Body of pancreas (tissue), 4 donors: Measurements from ENCODE around the gene URB1. TPM values are rescaled to one million over a fixed set of nuclear protein-coding genes. Genes with fewer than 3 reads are reported as not detected.
A peak's percentile ranks its signal among the peaks of the same experiment; 100 is the strongest.

ENCODE experiments used
- ATAC-seq: fragments of 150-250 bp; one replicate; pipeline ENCODE4 v1.9.1; 2016
- DNase-seq, 4 donors: peaks; one replicate each; pipeline ENCODE4 v3.0.0-alpha.2; 2019
- H3K27ac ChIP-seq, 4 donors: fragments of 200-600 bp; sonication (generic); 1 replicate in 3 of 4; 2 replicates in 1 of 4; pipeline versions ENCODE4 v1.5.1 to v1.6.1; 2016 to 2019; ENCODE audit warnings: mild to moderate bottlenecking in 1 of 4, mixed read lengths in 1 of 4, moderate library complexity in 1 of 4
- H3K27me3 ChIP-seq, 2 donors: fragments of 200-600 bp; sonication (generic); one replicate each; pipeline ENCODE4 v1.6.0; 2016; ENCODE audit warnings: mild to moderate bottlenecking in 1 of 2
- H3K36me3 ChIP-seq, 2 donors: fragments of 200-600 bp; sonication (generic); replicated peaks in 1 of 2; 2 replicates each; pipeline ENCODE4 v1.5.1; 2016; ENCODE audit warnings: low read depth in 2 of 2; ENCODE audit not compliant: insufficient read depth in 1 of 2
- H3K4me1 ChIP-seq: fragments of 200-600 bp; sonication (generic); one replicate; pipeline ENCODE4 v1.6.0; 2016
- H3K4me3 ChIP-seq, 2 donors: fragments of 200-600 bp; sonication (generic); 1 replicate in 1 of 2; 2 replicates in 1 of 2; pipeline ENCODE4 v1.5.1; 2016 to 2019
- H3K9me3 ChIP-seq, 3 donors: fragments of 200-600 bp; sonication (generic); 1 replicate in 2 of 3; 2 replicates in 1 of 3; pipeline ENCODE4 v1.5.1; 2016
- POLR2A ChIP-seq, 3 donors: fragments of 450-650 bp; IDR thresholded peaks; one replicate each; pipeline ENCODE4 v1.6.1; 2016; ENCODE audit warnings: antibody characterized with exemption in 3 of 3, mild to moderate bottlenecking in 2 of 3
- WGBS, 2 donors: methylation state at CpG; one replicate each; pipeline ENCODE4 v1.1.5; 2017; 5-methylcytosine and 5-hydroxymethylcytosine counted together
- intact Hi-C: fragments of 100-400 bp; cut with DNase I; formaldehyde crosslinking; loops from one replicate; pipeline ENCODE4 v1.15.1; 2023
- total RNA-seq, 2 donors: library from RNA; depleted of rRNA; stranded (reverse); fragments of >200 nt; gene quantifications; one replicate each; pipeline ENCODE4 v1.1.0, GENCODE V29; 2016
- TF ChIP-seq, protein P1 (sequence below), 7 experiments: fragments of 450-650 bp in 4 of 7; fragments of 200-600 bp in 3 of 7; sonication (generic) in 3 of 7; IDR thresholded peaks; one replicate each; pipeline ENCODE4 v1.5.1; 2016 to 2019; ENCODE audit warnings: antibody characterized with exemption in 7 of 7

URB1 gene
- total RNA-seq, 2 donors from 2014 or later: 10.1 to 11.2 TPM

DNA sequence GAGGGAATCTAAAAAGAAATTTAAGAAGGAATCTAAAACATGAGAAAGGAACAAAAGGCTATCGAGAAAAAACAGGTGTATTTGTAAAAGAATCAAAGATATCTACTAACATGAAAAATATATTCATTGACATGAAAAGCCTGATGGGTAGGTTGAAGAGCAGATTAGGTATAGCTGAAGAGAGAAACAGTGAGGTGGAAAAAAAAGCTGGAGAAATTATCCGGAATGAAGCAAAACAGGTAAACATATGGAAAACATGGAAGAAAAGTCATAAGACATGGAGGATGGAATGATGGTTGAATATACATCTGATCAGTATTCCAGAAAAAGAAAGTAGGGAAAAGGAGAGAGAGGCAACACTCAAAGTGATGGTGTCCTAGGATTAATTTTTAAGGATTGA lies 29.3 kb upstream of the URB1 start:
- Histone ChIP-seq H3K9me3 (no peaks in the 10 kb centered on the region), H3K4me3 (no peak overlapping the region), H3K27ac (no peak overlapping the region), H3K4me1 (peaks cover 3% of the 10 kb centered on the region), H3K27me3 (no peaks in the 10 kb centered on the region), H3K36me3 (no peaks in the 10 kb centered on the region)
- intact Hi-C loops: no loop called here
- WGBS, 2 donors: 100% methylated on average over 2 of the region's 2 CpGs
- no peak for ATAC-seq
- TF ChIP-seq POLR2A (IDR thresholded peaks at IDR 0.05): no peak
- TF ChIP-seq, protein P1, sequence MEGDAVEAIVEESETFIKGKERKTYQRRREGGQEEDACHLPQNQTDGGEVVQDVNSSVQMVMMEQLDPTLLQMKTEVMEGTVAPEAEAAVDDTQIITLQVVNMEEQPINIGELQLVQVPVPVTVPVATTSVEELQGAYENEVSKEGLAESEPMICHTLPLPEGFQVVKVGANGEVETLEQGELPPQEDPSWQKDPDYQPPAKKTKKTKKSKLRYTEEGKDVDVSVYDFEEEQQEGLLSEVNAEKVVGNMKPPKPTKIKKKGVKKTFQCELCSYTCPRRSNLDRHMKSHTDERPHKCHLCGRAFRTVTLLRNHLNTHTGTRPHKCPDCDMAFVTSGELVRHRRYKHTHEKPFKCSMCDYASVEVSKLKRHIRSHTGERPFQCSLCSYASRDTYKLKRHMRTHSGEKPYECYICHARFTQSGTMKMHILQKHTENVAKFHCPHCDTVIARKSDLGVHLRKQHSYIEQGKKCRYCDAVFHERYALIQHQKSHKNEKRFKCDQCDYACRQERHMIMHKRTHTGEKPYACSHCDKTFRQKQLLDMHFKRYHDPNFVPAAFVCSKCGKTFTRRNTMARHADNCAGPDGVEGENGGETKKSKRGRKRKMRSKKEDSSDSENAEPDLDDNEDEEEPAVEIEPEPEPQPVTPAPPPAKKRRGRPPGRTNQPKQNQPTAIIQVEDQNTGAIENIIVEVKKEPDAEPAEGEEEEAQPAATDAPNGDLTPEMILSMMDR (IDR thresholded peaks at IDR 0.05): no peak
- no peak for DNase-seq

DNA sequence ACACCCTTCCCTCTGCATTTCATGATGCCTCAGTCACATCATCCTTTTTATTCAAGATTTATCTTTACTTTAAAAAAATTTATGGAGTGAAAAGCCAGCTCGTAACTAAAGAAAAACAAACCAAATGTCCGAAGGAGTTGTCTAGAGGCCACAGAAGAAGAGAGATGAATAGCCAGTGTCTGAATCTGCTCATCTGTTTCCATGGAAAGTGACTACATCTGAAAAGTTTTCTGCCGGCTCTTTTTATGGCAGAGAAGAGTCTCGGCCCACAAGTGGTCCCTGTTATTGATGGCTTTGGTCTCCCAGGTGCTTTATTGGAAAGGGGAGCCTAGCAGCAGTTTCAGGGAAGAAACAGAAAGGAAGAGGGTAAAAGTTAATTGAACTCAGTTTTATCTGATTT lies 25.3 kb upstream of the URB1 start:
- H3K27me3 ChIP-seq: no peaks in the 10 kb centered on the region
- H3K4me1 ChIP-seq: peaks cover 27% of the 10 kb centered on the region
- TF ChIP-seq POLR2A (IDR thresholded peaks at IDR 0.05): no peak
- TF ChIP-seq, protein P1 (IDR thresholded peaks at IDR 0.05): no peak
- no peak overlapping the region for H3K27ac ChIP-seq
- intact Hi-C loops: no loop called here
- H3K4me3 ChIP-seq: no peak overlapping the region
- H3K36me3 ChIP-seq: no peaks in the 10 kb centered on the region
- WGBS, 2 donors: 77 to 79% methylated on average over 4 of the region's 4 CpGs
- DNase-seq (no peak), ATAC-seq (no peak)
- H3K9me3 ChIP-seq: no peaks in the 10 kb centered on the region

DNA sequence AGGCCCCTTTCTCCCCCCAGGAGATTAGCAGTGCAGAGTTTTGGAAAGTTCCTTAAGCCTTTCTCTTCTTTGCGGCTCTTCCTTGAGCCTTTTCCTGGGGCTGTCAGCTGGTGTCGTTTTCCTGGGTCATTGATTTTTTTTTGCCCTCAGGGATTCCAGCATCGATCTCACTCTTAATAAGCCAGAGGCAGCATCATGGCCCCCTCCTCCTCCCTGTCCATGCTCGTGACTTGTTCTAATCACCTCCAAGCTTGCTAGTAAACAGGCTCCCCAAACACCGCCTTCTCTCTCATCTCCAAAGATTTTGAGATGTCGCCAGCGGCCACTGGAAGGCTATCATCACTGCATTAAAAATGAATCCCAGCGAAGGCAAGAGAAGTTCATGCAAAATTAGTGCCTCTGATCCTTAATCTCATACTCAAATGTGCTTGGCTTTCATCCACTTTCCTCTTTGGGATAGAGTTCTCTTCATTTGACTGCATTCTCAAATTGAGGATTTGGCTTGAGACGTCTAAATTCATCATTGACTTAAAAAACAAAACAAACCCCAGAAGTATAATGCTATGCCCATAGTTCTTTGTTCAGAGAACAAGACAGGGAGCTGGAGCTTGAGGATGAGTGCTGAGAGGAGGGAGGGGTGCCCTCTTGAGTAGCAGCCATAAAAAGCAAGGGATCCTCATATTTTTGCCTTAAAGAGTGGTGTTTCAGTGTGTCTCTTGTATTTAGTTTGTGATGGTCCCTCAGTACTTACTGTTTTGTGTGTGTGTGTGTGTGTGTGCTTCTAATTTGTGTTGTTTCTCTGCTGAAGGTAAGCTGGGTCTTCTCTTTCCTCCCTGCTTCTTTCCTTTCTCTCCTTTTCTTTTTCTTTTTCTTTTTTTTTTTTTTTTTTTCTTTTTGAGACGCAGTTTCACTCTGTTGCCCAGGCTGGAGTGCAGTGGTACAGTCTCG lies 22.9 kb upstream of the URB1 start:
- 68 to 71% methylated on average over 11 of the region's 11 CpGs for WGBS, 2 donors
- ATAC-seq (no peak), DNase-seq (no peak)
- Histone ChIP-seq H3K27me3 (no peaks in the 10 kb centered on the region), H3K36me3 (no peaks in the 10 kb centered on the region), H3K9me3 (no peaks in the 10 kb centered on the region), H3K27ac (peak overlapping the region in 2 of 4 donors; percentile 8 to 21), H3K4me1 (peaks cover 42% of the 10 kb centered on the region), H3K4me3 (no peak overlapping the region)
- TF ChIP-seq, protein P1 (IDR thresholded peaks at IDR 0.05): no peak
- TF ChIP-seq POLR2A (IDR thresholded peaks at IDR 0.05): no peak
- intact Hi-C loops: no loop called here

DNA sequence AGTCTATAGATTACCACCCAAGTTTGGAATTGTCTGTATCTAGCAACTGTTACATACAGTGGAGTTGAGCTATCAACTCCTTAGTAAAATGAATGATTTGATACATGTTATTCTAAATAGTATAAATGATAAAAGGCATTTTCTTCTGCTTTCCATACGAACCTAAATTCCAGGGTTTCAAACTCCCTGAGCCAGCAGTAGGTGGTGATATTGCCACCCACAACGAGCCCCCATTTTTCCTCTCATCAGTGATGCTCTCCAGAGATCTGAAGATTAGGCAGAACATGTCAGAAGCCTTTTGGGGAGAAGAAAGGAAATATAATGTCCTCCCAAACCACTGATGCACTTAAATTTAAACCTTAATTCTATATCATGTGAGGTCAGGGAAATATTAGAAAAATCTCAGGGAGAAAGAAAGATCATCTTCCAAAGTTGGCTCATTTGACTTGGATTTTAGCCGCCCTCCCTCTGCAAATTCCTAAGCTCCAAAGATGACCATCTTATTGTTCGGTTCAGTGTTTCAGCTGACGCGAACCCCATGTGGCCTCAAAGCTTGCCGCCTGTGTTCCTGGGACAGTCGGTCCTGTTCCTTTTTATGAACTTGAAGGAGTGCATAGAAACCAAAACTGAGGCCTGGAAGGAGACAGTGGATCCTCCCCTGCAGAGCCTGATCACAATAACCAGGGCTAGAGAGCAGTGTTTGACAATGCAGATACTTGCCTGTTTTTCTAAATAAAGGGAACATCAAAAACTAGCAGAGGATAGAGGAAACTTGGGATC lies 22.0 kb upstream of the URB1 start:
- DNase-seq (no peak), ATAC-seq (no peak)
- TF ChIP-seq POLR2A (IDR thresholded peaks at IDR 0.05): no peak
- TF ChIP-seq, protein P1 (IDR thresholded peaks at IDR 0.05): peak in 4 of 7 experiments; percentile 10 to 39 (median 16)
- H3K4me3 ChIP-seq: no peak overlapping the region
- no peaks in the 10 kb centered on the region for H3K36me3 ChIP-seq
- intact Hi-C loops: no loop called here
- peaks cover 46% of the 10 kb centered on the region for H3K4me1 ChIP-seq
- H3K27me3 ChIP-seq: no peaks in the 10 kb centered on the region
- WGBS, 2 donors: 69 to 73% methylated on average over 8 of the region's 8 CpGs
- H3K27ac ChIP-seq: peak overlapping the region in 3 of 4 donors; percentile 30 to 94 (median 92)
- no peaks in the 10 kb centered on the region for H3K9me3 ChIP-seq
